ENCODE measurements around the gene TEX10. TPM values are rescaled to one million over a fixed set of nuclear protein-coding genes. Genes with fewer than 3 reads are reported as not detected.

The TEX10 gene
- total RNA-seq, 4 donors from 2014 or later, result 8.4 to 24.6 (median 19.3) TPM

- H3K4me1 ChIP-seq, result no peaks in the 10 kb centered on the region
- intact Hi-C loops (cut with DNase I), result no loop called here
- TF ChIP-seq POLR2A (IDR thresholded peaks at IDR 0.05) (no peak), CTCF (IDR thresholded peaks at IDR 0.05) (no peak)
- no peaks in the 10 kb centered on the region for H3K9me3 ChIP-seq
- no peak for DNase-seq
- 81 to 82% methylated on average over 1 of the region's 1 CpG for WGBS, 2 donors
- H3K4me3 ChIP-seq, result no peak overlapping the region
- H3K36me3 ChIP-seq, result peaks cover 0 to 43% (median 14%) of the 10 kb centered on the region in 3 donors
- H3K27ac ChIP-seq, result no peak overlapping the region
- no peaks in the 10 kb centered on the region for H3K27me3 ChIP-seq
These were observed 83.1 kb downstream of the TEX10 start for GRCh38 chr9:100269656-100270055.

- Histone ChIP-seq H3K9me3 (no peaks in the 10 kb centered on the region), H3K36me3 (peaks cover 0 to 38% (median 14%) of the 10 kb centered on the region in 3 donors), H3K4me1 (no peaks in the 10 kb centered on the region), H3K27me3 (no peaks in the 10 kb centered on the region), H3K4me3 (no peak overlapping the region), H3K27ac (no peak overlapping the region)
- TF ChIP-seq POLR2A (IDR thresholded peaks at IDR 0.05) (no peak), CTCF (IDR thresholded peaks at IDR 0.05) (no peak)
- intact Hi-C loops (cut with DNase I), result no loop called here
- DNase-seq, result no peak
- 90% methylated on average over 4 of the region's 4 CpGs for WGBS, 2 donors
These were observed 84.5 kb downstream of the TEX10 start for GRCh38 chr9:100268271-100268670.

- Histone ChIP-seq H3K4me3 (no peak overlapping the region), H3K9me3 (no peaks in the 10 kb centered on the region), H3K4me1 (no peaks in the 10 kb centered on the region), H3K27ac (no peak overlapping the region), H3K27me3 (no peaks in the 10 kb centered on the region), H3K36me3 (peaks cover 0 to 36% (median 14%) of the 10 kb centered on the region in 3 donors)
- TF ChIP-seq CTCF (IDR thresholded peaks at IDR 0.05), result no peak
- no peak for TF ChIP-seq POLR2A (IDR thresholded peaks at IDR 0.05)
- WGBS, 2 donors, result 88 to 98% methylated on average over 3 of the region's 3 CpGs
- no peak for DNase-seq
- intact Hi-C loops (cut with DNase I), result no loop called here
These were observed 85.5 kb downstream of the TEX10 start for GRCh38 chr9:100267211-100267610.

Other genes starting within 250 kb of the TEX10 start
- 10 to 100 TPM; 14.9 to 24.2 (median 18.1) TPM for gene MSANTD3, start 74.2 kb upstream of the TEX10 start, total RNA-seq
- under 1 TPM in 1 of 4 donors, not detected in 3; 0.57 TPM for gene TMEFF1, start 120.2 kb upstream of the TEX10 start, total RNA-seq
- under 1 TPM; 0.09 to 0.38 (median 0.19) TPM for gene CAVIN4, start 225.1 kb upstream of the TEX10 start, total RNA-seq

All from esophagus squamous epithelium (tissue), 5 donors.